Loucy (cell line): ENCODE data around the gene GBX2.

Experiments used
- EZH2phosphoT487 ChIP-seq: fragments of 200-600 bp; IDR thresholded peaks from 2 replicates; pipeline ENCODE4 v1.6.1; 2018; ENCODE audit warnings: antibody characterized with exemption, mild to moderate bottlenecking, moderate library complexity, borderline replicate concordance
- TF ChIP-seq, protein P1 (sequence below): fragments of 200-600 bp; sonication (generic); conservative IDR thresholded peaks from 2 replicates; pipeline ENCODE4 v1.5.1; 2014; ENCODE audit warnings: mild to moderate bottlenecking, antibody characterized with exemption, low read length

DNA sequence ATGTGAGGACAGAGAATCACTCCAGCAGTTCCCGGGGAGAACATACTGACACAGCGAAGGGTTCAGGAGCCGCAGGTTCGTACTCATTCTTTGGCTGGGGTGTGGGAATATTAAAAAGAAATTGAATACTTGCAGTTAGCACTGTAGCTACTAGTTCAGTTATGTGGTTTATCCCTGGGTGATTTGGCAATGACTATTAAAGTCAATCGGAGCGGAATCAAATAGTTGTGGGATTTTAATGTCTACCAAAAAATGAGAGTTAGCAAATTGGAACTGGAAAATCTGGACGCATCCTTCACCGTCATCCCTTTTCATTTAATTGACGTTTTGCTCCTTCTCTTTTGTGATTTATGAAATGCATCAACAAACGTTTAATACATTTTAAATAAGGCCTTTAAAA is 50.8 kb downstream of the GBX2 start:
- TF ChIP-seq, protein P1, sequence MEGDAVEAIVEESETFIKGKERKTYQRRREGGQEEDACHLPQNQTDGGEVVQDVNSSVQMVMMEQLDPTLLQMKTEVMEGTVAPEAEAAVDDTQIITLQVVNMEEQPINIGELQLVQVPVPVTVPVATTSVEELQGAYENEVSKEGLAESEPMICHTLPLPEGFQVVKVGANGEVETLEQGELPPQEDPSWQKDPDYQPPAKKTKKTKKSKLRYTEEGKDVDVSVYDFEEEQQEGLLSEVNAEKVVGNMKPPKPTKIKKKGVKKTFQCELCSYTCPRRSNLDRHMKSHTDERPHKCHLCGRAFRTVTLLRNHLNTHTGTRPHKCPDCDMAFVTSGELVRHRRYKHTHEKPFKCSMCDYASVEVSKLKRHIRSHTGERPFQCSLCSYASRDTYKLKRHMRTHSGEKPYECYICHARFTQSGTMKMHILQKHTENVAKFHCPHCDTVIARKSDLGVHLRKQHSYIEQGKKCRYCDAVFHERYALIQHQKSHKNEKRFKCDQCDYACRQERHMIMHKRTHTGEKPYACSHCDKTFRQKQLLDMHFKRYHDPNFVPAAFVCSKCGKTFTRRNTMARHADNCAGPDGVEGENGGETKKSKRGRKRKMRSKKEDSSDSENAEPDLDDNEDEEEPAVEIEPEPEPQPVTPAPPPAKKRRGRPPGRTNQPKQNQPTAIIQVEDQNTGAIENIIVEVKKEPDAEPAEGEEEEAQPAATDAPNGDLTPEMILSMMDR, result no peak
- TF ChIP-seq EZH2phosphoT487, result no peak
